Mucosa of gallbladder (tissue), 1 donor: Measurements from ENCODE around the gene CDS2. TPM values are rescaled to one million over a fixed set of nuclear protein-coding genes. Genes with fewer than 3 reads are reported as not detected.

ENCODE experiments used
- DNase-seq: peaks from one replicate; pipeline ENCODE4 v3.0.0-alpha.2; 2020; ENCODE audit warnings: low spot score
- total RNA-seq: library from RNA; stranded (reverse); gene quantifications from one replicate; pipeline ENCODE4 v1.2.1, GENCODE V29; 2021
- donor health status: DM: no; HTN: no; CAD: no.

CDS2 gene
- total RNA-seq, 1 donor from 2014 or later = 53.0 TPM

- no peak for DNase-seq
Measured at GRCh38 chr20:5119143-5119434, 7.7 kb upstream of the CDS2 start.

DNA sequence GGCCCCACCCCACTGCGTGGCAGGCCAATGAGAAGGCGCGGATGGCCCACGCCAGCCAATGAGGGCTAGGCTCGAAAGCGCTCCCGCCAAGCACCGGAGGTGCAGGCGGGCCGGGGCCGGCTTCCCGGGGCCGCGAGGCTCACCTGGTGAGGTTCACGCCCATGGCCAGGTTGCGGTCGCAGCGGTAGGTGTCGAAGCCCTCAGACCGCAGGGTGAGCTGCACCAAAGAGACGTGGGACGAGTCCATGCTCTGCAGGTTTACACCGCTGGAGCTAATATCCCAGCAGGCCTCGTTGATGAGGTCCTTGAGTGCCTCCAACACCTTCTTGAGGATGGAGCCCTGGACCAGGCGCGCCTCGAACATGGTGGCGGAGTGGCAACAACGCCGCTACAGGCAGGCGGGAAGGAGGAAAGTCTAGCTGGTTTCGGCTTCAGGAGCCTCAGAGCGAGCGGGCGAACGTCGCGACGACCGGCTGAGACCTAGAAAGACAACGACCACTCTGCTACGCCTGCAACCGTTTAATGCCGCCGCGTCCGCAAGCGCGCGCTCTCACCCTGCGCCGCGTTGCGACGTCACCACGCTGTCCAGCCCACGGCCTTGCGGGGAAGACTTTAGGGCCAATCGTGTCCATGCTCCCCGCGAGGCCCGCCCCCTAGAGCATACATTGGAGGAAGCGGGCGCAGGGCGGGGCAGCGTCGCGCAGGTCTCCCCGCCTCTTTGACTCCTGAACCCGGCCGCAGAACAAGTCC lies 7.2 kb upstream of the CDS2 start, which contains the start of gene PCNA:
Gene PCNA, minus strand, starts transcription at position 524 of the 750 bp plus-strand sequence. Its CDS starts 160 bp downstream, at position 364.
- DNase-seq = peak; percentile 97

DNA sequence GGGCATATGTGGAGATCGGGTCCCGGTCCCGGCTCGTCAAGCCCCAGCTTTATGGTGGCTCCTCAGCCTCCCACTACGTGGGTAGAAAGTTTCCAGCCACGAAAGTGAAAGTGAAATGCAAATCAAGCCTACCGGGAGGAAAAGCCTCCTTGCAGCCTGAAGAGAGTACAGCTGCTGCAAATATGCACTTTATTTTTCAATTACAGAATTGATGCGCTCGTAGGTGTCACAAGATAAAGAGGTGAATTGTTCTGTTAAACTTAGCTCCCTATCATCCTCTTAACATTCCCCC lies 6.7 kb upstream of the CDS2 start:
- DNase-seq = no peak

GRCh38 chr20:5122873-5123260 lies 3.9 kb upstream of the CDS2 start:
- DNase-seq = no peak

- DNase-seq = peak; percentile 30
Measured at GRCh38 chr20:5127204-5127858, 523 bp downstream of the CDS2 start.

DNA sequence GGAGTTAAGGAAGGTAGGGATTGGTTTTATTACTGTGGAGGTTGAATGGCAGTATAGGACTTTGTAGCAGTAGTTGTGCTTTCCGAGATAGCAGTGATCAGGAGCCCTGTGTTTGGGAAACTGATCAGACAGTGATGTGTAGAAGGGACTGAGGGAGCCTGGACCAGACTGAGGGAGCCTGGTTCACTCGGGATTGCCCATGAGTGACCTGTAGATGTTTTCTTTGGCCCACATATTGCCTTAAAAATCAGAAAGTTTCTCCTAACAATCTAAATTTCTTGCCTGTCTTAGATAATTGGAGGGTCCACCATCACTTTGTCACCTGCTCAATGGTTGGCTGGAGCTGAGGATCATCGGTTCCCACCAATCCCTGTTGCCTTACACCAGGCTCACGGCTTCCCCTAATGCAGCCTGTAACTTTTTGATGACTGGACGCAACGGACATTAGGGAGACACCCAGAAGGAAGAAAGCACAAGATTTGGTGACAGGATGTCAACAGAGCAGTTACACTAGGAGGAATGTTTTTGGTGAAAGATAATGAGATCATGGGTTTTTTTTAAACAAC lies 1.1 kb downstream of the CDS2 start:
- no peak for DNase-seq

DNA sequence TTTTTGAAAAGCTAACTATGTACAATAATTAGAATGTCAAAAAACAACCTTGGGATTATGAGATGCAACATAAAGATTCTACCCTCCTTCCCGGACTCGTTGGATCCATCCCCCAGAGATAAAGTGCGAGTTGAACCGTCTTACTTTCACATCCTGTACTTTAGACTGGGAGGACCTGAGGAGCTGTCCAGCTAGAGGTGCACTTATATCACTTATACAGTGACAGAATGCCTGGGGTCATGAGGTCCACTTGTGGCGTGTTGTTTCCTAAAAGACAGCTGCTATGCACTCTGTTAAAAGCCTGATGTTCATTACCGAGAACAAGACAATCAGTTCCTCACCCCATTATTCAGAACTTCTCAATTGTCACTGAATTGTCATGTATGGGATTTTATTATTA lies 2.1 kb downstream of the CDS2 start:
- DNase-seq = no peak

DNA sequence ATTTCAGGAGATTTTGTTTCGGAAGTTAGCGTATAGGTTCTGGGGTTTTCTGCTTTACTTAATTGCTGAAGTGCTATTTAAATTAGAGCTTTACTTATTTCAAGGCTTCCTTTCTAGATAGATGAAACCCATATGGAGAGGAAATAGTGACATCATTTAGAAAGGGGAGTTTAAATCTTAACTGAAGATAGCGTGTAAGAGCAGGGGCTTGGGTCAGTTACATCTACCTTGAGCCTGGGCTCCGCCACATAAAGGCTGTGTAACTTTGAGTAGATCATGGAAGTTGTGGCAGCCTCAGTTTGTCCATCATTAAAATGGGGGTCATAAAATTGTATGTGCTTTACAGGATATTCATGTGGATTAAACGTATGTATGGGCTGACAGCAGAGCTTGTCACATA lies 4.7 kb downstream of the CDS2 start:
- DNase-seq = no peak

- DNase-seq = no peak
Measured at GRCh38 chr20:5133998-5134397, 7.2 kb downstream of the CDS2 start.

DNA sequence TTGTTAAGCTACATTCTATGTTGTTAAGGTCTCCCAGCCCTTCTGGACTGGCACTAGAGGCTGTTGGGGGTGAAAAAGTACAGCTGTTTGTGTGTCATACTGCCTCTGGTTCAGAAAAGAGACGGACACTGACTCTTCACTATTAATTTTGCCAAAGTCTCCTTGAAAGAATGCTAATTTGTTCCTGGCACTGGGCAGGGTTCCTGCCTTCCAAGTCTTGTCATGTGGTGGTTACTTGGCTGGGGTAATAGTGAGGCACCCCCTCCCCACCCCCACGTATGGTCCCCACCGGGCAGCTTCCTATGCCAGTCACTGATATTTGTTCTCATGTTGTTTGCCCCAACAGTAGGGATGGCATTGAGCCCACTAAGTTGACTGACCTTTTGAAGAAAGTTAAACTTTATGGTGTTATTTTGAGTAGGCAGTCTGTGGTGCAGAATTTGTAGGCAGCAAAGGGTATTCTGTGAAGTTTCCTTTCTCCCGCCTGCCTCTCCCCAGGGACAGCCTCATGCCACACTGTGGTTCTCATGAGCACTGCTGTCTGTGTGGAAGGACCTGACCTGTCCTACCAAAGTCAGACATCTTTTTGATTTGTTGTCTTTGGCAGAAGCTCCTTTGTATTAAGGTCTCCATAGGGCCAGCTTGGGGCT lies 8.7 kb downstream of the CDS2 start:
- no peak for DNase-seq

GRCh38 chr20:5136096-5136495 lies 9.3 kb downstream of the CDS2 start:
- no peak for DNase-seq

- no peak for DNase-seq
Measured at GRCh38 chr20:5140195-5140594, 13.4 kb downstream of the CDS2 start.

GRCh38 chr20:5141615-5142014 lies 14.8 kb downstream of the CDS2 start:
- DNase-seq = no peak

- no peak for DNase-seq
Measured at GRCh38 chr20:5143851-5144250, 17.0 kb downstream of the CDS2 start.

DNA sequence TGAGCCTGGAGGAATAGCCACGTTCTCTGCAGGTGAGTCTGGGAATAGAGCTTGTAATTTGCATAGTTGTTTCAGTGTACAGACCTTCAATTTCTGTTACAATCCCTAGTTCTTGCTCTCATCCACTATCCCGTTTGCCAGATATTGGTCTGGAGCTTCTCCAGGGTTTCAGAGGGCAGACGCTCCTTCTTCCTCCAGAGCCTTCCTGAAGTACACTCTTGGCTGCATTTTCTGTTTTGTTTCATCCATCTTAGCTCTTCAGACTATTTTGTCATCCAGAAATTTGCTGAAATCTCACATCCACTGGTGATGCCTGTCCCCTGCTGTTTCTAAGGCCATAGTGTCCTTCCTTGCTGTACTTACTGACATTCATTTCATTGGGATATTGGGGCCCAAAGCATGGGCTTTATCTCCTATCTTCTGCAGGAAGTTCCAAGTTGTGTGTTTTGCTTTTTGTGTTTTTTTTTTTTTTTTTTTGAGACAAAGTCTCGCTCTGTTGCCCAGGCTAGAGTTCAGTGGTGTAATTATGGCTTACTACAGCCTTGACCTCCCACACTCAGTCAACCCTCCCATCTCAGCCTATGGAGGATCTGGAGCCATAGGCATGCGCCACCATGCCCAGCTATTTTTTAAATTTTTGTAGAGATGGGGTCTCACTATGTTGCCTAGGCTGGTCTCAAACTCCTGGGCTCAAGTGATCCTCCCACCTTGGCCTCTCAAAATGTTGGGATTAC lies 18.7 kb downstream of the CDS2 start:
- no peak for DNase-seq

- DNase-seq = no peak
Measured at GRCh38 chr20:5146099-5146668, 19.4 kb downstream of the CDS2 start.

GRCh38 chr20:5146871-5147592 lies 20.2 kb downstream of the CDS2 start:
- DNase-seq = no peak

DNA sequence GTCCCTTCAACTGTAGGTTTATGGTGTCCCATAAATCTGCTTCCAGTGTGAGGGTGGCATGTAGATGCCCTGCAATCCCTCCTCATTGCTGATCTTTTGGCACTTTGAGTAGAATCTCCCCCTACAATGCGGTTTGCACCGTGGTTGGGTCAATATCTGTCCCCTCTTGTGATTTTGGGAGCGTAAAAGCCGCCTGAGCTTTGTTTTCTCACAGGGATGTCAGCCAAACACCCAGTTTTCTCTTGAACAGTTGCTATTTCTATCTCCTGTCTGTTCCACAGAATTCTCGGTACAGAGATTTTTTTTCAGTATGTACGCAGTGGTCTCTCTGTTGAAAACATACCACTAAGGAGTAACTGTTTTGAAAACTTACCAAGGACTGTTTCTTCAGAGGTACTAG lies 21.8 kb downstream of the CDS2 start:
- no peak for DNase-seq

DNA sequence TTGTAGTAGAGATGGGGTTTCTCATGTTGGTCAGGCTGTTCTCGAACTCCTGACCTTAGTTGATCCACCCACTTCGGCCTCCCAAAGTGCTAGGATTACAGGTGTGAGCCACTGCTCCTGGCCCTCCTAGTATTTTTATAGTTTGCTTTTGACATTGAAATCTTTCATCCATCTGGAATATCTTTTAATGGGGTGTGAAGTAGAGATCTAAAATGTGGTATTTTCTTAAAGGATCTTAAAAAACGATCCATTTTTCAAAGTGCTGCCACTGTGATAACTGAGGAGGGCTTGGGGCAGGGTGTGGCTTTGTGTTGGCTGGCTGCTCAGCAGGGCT lies 23.1 kb downstream of the CDS2 start:
- DNase-seq = no peak

- peak; percentile 52 for DNase-seq
Measured at GRCh38 chr20:5150226-5151076, 23.6 kb downstream of the CDS2 start.

DNA sequence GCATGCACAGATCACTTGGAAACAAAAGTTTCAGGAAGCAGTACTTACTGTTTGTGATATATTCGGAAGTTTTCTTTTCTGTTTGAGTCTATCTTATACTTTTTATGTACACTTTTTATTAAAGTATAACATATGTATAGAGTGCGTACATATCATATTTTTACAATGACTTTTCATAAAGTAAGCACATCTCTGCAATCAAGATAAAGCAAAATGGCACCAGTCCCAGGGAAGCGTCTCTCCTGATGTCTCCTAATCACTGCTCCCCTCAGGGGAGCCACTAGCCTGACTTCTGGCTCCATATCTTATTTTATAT lies 26.3 kb downstream of the CDS2 start:
- no peak for DNase-seq
